HEK293 (cell line): Measurements from ENCODE around the gene CHCHD1.
"Not testable (repeated sequence)": the region's sequence is repeated elsewhere in the genome, so short reads cannot be mapped to it uniquely, and the experiment has no call there.

ENCODE experiments used
- CTCF ChIP-seq: fragments of 450-650 bp; formaldehyde crosslinking; IDR thresholded peaks from 2 replicates; pipeline ENCODE4 v1.5.1; 2016; ENCODE audit warnings: missing biosample characterization, missing genetic modification characterization
- TCF7L2 ChIP-seq: IDR thresholded peaks from 2 replicates; pipeline ENCODE4 v1.6.1; 2011; ENCODE audit warnings: low read depth, mild to moderate bottlenecking, inconsistent platforms, low read length, moderate library complexity, borderline replicate concordance
- ZNF148 ChIP-seq: fragments of 450-650 bp; formaldehyde crosslinking; IDR thresholded peaks from 2 replicates; pipeline ENCODE4 v1.5.0; 2017; ENCODE audit warnings: missing biosample characterization, missing genetic modification characterization, borderline replicate concordance
- ZNF274 ChIP-seq, 2 experiments: fragments of 200-500 bp in 1 of 2; fragments of 450-650 bp in 1 of 2; sonication (Bioruptor generic) in 1 of 2; formaldehyde crosslinking in 1 of 2; IDR thresholded peaks; 2 replicates each; pipeline versions ENCODE4 v1.5.1 to v1.6.1; 2014 to 2016; ENCODE audit warnings: borderline replicate concordance in 1 of 2, inconsistent platforms in 1 of 2, low read length in 1 of 2, missing biosample characterization in 1 of 2, missing genetic modification characterization in 1 of 2
- ZNF530 ChIP-seq: fragments of 450-650 bp; formaldehyde crosslinking; IDR thresholded peaks from 2 replicates; pipeline ENCODE4 v1.5.1; 2016; ENCODE audit warnings: low read depth, missing biosample characterization, missing genetic modification characterization
- ZNF629 ChIP-seq: fragments of 450-650 bp; formaldehyde crosslinking; IDR thresholded peaks from 2 replicates; pipeline ENCODE4 v1.5.1; 2017; ENCODE audit warnings: missing biosample characterization, missing genetic modification characterization
- ZNF639 ChIP-seq: fragments of 450-650 bp; formaldehyde crosslinking; IDR thresholded peaks from 2 replicates; pipeline ENCODE4 v1.5.1; 2016; ENCODE audit warnings: missing biosample characterization, missing genetic modification characterization

GRCh38 chr10:73740501-73741254 lies 41.2 kb upstream of the CHCHD1 start:
- not testable (repeated sequence) for TF ChIP-seq CTCF (tag by site-specific recombination); ZNF148 (tag by site-specific recombination); ZNF639; ZNF530; ZNF274 (IDR thresholded peaks at IDR 0.05; ENCODE audit: low read length); ZNF274 (tag by site-specific recombination; IDR thresholded peaks at IDR 0.05; ENCODE audit: borderline replicate concordance); TCF7L2; ZNF629 (tag by site-specific recombination)
